SU-DHL-6 (cell line): Measurements from ENCODE around the gene SLC39A3.

Experiments
- H2AFZ ChIP-seq: fragments of 200-600 bp; sonication (generic); 2 replicates; pipeline ENCODE4 v1.6.1; 2014; ENCODE audit warnings: low read depth, mild to moderate bottlenecking, moderate library complexity, mixed read lengths, antibody characterized with exemption, low read length; ENCODE audit not compliant: severe bottlenecking
- H3F3A ChIP-seq: fragments of 200-600 bp; shearing (Covaris generic); 2 replicates; pipeline ENCODE4 v1.6.0; 2016; ENCODE audit warnings: antibody characterized with exemption, mild to moderate bottlenecking; ENCODE audit not compliant: insufficient read depth
- H3K27ac ChIP-seq: fragments of 200-600 bp; sonication (generic); 2 replicates; pipeline ENCODE4 v1.5.1; 2016; ENCODE audit warnings: low read depth, mild to moderate bottlenecking, low read length, moderate library complexity, mixed read lengths
- H3K27me3 ChIP-seq: fragments of 200-600 bp; sonication (generic), shearing (Covaris generic); 2 replicates; pipeline ENCODE4 v1.6.0; 2014; ENCODE audit warnings: mild to moderate bottlenecking, low read length
- H3K36me3 ChIP-seq: fragments of 200-600 bp; sonication (generic); 2 replicates; pipeline ENCODE4 v1.6.1; 2014; ENCODE audit warnings: mild to moderate bottlenecking, low read length, mixed read lengths
- H3K4me2 ChIP-seq: fragments of 300-600, 200-600 bp; shearing (Covaris generic), sonication (generic); 2 replicates; pipeline ENCODE4 v1.6.0; 2014; ENCODE audit warnings: low read length, low read depth, mild to moderate bottlenecking; ENCODE audit not compliant: poor library complexity, severe bottlenecking
- H3K4me3 ChIP-seq: fragments of 200-600 bp; sonication (generic); 2 replicates; pipeline ENCODE4 v1.5.1; 2014; ENCODE audit warnings: antibody characterized with exemption, low read length, mild to moderate bottlenecking, mixed read lengths; ENCODE audit not compliant: insufficient read depth, poor library complexity, severe bottlenecking
- H3K79me2 ChIP-seq: fragments of 200-600 bp; sonication (generic); 2 replicates; pipeline ENCODE4 v1.6.1; 2014; ENCODE audit warnings: mild to moderate bottlenecking, low read length, moderate library complexity; ENCODE audit not compliant: insufficient read depth
- H3K9ac ChIP-seq: fragments of 200-600 bp; sonication (generic); 2 replicates; pipeline ENCODE4 v1.7.0; 2014; ENCODE audit warnings: mild to moderate bottlenecking, low read length
- H3K9me2 ChIP-seq: fragments of 200-600 bp; sonication (generic); replicated peaks from 2 replicates; pipeline ENCODE4 v1.6.1; 2014; ENCODE audit warnings: low read length; ENCODE audit not compliant: insufficient read depth
- H3K9me3 ChIP-seq: fragments of 200-600 bp; sonication (generic); 2 replicates; pipeline ENCODE4 v1.6.1; 2014; ENCODE audit warnings: low read length, mixed read lengths; ENCODE audit not compliant: insufficient read depth
- H4K20me1 ChIP-seq: fragments of 200-600 bp; sonication (generic); 2 replicates; pipeline ENCODE4 v1.6.1; 2014; ENCODE audit warnings: low read depth, mild to moderate bottlenecking, antibody characterized with exemption, low read length, moderate library complexity, mixed read lengths
- CTCF ChIP-seq: fragments of 200-600 bp; sonication (generic); IDR thresholded peaks from one replicate; pipeline ENCODE4 v1.5.1; 2017; ENCODE audit warnings: antibody characterized with exemption, mild to moderate bottlenecking, low read length, moderate library complexity; ENCODE audit not compliant: insufficient read depth, poor library complexity, severe bottlenecking
- EZH2phosphoT487 ChIP-seq: fragments of 200-600 bp; sonication (generic), shearing (Covaris generic); conservative IDR thresholded peaks from 2 replicates; pipeline ENCODE4 v1.6.1; 2018; ENCODE audit warnings: mild to moderate bottlenecking, antibody characterized with exemption, low read length, moderate library complexity, mixed read lengths

Gene SLC39A3

GRCh38 chr19:2777952-2778683 is 38.3 kb upstream of the SLC39A3 start:
- Histone ChIP-seq H3K27me3 (no peaks in the 10 kb centered on the region), H3K9me2 (no peaks in the 10 kb centered on the region), H4K20me1 (peaks cover 3% of the 10 kb centered on the region; the same call in 1 of the 2 replicates), H3K27ac (no peak overlapping the region), H3K4me2 (no peak overlapping the region), H3K9me3 (no peaks in the 10 kb centered on the region), H3K36me3 (no peaks in the 10 kb centered on the region), H3K9ac (no peak overlapping the region), H3K4me3 (no peak overlapping the region), H3F3A (no peaks in the 10 kb centered on the region), H2AFZ (no peak overlapping the region), H3K79me2 (peaks cover 93% of the 10 kb centered on the region)
- TF ChIP-seq EZH2phosphoT487: no peak

DNA sequence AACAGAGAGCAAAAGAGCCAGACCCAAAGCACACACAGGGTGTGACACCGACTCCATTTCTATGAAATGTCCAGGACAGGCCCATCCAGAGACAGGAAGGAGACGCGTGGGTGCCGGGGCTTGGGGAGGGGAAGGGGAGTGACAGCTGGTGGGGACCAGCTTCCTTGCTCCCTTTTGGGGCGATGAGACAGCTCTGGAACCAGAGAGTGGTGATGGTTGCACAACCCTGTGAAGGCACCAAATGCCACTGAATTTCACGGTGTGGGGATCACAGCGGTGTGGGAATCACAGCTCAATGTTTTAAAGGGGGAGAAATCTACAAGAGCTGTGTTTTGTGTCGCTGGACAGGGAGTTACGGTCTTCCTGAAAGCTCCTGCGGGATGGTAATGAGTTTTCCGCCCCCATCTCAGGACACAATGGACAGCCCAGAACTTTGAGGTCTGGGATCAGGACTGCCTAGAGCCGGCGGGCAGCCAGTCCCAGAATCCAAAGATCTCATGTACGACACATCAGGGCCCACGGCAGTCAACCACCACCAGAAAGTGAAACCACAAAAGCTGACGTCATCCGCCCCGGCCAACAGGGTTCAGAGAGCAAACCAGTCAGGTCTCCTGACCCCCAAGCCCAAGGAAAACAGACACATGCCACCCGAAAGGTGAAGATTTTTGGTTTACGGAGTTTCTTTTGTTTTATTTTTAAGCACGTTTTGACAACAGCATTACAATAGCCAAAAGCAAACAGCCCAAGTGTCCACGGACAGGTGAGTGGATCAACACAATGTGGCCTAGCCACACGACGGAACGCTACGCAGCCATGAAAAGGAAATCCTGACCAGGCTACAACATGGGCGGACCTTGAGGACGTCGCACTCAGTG is 36.0 kb upstream of the SLC39A3 start:
- Histone ChIP-seq H3K79me2 (peaks cover 88% of the 10 kb centered on the region), H4K20me1 (peaks cover 3% of the 10 kb centered on the region; the same call in 1 of the 2 replicates), H3K36me3 (no peaks in the 10 kb centered on the region), H3K27ac (no peak overlapping the region), H2AFZ (no peak overlapping the region), H3K4me2 (no peak overlapping the region), H3K9me2 (no peaks in the 10 kb centered on the region), H3K27me3 (no peaks in the 10 kb centered on the region), H3F3A (no peaks in the 10 kb centered on the region), H3K9me3 (no peaks in the 10 kb centered on the region), H3K9ac (no peak overlapping the region), H3K4me3 (no peak overlapping the region)
- TF ChIP-seq EZH2phosphoT487: no peak
- TF ChIP-seq CTCF: no peak

DNA sequence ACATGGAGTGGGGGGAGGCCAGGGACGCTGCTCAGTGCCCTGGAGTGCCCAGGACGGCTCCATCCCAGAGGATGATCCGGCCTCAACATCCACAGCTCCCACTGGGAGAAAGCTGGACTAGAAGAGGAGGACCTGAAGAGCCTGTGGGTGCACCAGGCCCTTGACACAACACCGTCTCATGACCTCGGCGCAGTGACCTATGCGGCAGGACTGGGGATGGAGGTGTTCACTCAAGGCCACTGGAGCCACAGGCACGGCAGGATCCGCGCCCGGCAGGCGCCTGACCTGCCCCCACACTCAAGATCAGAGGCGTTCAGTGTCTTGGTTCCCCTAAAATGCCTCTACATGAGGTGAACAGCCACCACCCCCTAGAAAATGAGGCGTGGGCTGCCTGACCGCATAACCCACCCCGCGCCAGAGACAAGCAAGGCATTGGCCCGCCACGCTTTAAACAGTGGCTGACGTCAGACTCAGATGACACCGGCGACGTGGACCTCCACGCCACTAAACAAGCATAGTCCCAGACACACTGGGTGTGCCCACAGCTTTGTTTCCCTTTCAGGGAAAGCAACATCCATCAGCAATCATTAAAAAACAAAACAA is 35.2 kb upstream of the SLC39A3 start:
- Histone ChIP-seq H3K4me3 (no peak overlapping the region), H3K27ac (no peak overlapping the region), H3K9me2 (no peaks in the 10 kb centered on the region), H4K20me1 (peaks cover 3% of the 10 kb centered on the region; the same call in 1 of the 2 replicates), H3K9ac (no peak overlapping the region), H3K4me2 (no peak overlapping the region), H3K9me3 (no peaks in the 10 kb centered on the region), H2AFZ (no peak overlapping the region), H3K36me3 (no peaks in the 10 kb centered on the region), H3K27me3 (no peaks in the 10 kb centered on the region), H3F3A (no peaks in the 10 kb centered on the region), H3K79me2 (peaks cover 88% of the 10 kb centered on the region)
- no peak for TF ChIP-seq EZH2phosphoT487
- TF ChIP-seq CTCF: no peak
